HepG2 (cell line): ENCODE data around the gene KRT76. TPM values are rescaled to one million over a fixed set of nuclear protein-coding genes. Genes with fewer than 3 reads are reported as not detected.

Source experiments
- ATAC-seq: fragments of 200-7000 bp; cut with Tn5 transposase; 3 replicates; pipeline ENCODE4 v1.9.1; 2020; ENCODE audit warnings: mild to moderate bottlenecking, moderate library complexity
- BruUV-seq: library from RNA; stranded (reverse); fragments of 400-500 nt; replicated peaks from 2 replicates; lab custom pipeline; 2021; lab: Mats Ljungman, UMichigan
- CTCF ChIA-PET: fragments of 300-600 bp; formaldehyde crosslinking; extraction: SDS; loops from one replicate; lab custom pipeline; 2021; ENCODE audit warnings: low total read pairs, inconsistent platforms, low intra/inter-chr PET ratio; lab: Yijun Ruan, JAX
- POLR2A ChIA-PET: fragments of 350-600 bp; sonication (Branson Sonifier 250); formaldehyde crosslinking; loops from one replicate; lab custom pipeline; 2020; ENCODE audit warnings: antibody characterized with exemption, inconsistent platforms; lab: Yijun Ruan, JAX
- DNase-seq: peaks from one replicate; pipeline ENCODE4 v3.0.0-alpha.2; 2015; ENCODE audit warnings: low spot score
- FAIRE-seq: peaks from 3 replicates; lab custom pipeline; 2011; peaks lifted over from hg19 to GRCh38; lab: Jason Lieb, UNC
- H2AFZ ChIP-seq: one replicate; pipeline ENCODE4 v1.6.1; 2011; ENCODE audit warnings: low read length, inconsistent platforms
- H3K27ac ChIP-seq: fragments of 300-600 bp; 3 replicates; pipeline ENCODE4 v1.8.0; 2011; ENCODE audit warnings: mixed run types, mild to moderate bottlenecking, mixed read lengths, low read length, inconsistent platforms; ENCODE audit not compliant: insufficient read depth; ENCODE audit errors: extremely low read length
- H3K27me3 ChIP-seq, 2 experiments: fragments of 200-600 bp in 1 of 2; 2 replicates in 1 of 2; 3 replicates in 1 of 2; pipeline versions ENCODE4 v1.6.0 to v1.8.0; 2011; ENCODE audit warnings: low read length in 2 of 2, mild to moderate bottlenecking in 2 of 2, moderate library complexity in 2 of 2, inconsistent platforms in 1 of 2; ENCODE audit not compliant: insufficient read depth in 2 of 2, control insufficient read depth in 1 of 2
- H3K36me3 ChIP-seq, 2 experiments: fragments of 200-600 bp in 1 of 2; replicated peaks in 1 of 2; 2 replicates in 1 of 2; 3 replicates in 1 of 2; pipeline versions ENCODE4 v1.5.1 to v1.8.0; 2011; ENCODE audit warnings: low read length in 2 of 2, inconsistent platforms in 1 of 2; ENCODE audit not compliant: insufficient read depth in 2 of 2, control insufficient read depth in 1 of 2
- H3K4me1 ChIP-seq: 2 replicates; pipeline ENCODE4 v1.5.1; 2012; ENCODE audit warnings: low read length, inconsistent platforms; ENCODE audit not compliant: insufficient read depth
- H3K4me2 ChIP-seq: 2 replicates; pipeline ENCODE4 v1.6.0; 2011; ENCODE audit warnings: low read depth, low read length, inconsistent platforms
- H3K4me3 ChIP-seq, 3 experiments: fragments of 200-600 bp in 1 of 3; sonication (generic), shearing (Covaris generic) in 1 of 3; replicated peaks in 1 of 3; 2 replicates each; pipeline ENCODE4 v1.5.1; 2011 to 2016; ENCODE audit warnings: low read length in 3 of 3, inconsistent platforms in 2 of 3, low read depth in 2 of 3, mild to moderate bottlenecking in 2 of 3, control low read depth in 1 of 3, mixed read lengths in 1 of 3; ENCODE audit not compliant: insufficient read depth in 1 of 3
- H3K79me2 ChIP-seq: one replicate; pipeline ENCODE4 v1.6.1; 2011; ENCODE audit warnings: low read length, inconsistent platforms; ENCODE audit not compliant: insufficient read depth
- H3K9ac ChIP-seq: 2 replicates; pipeline ENCODE4 v1.6.0; 2011; ENCODE audit warnings: mild to moderate bottlenecking, low read depth, low read length, inconsistent platforms; ENCODE audit not compliant: insufficient read depth
- H3K9me3 ChIP-seq: 2 replicates; pipeline ENCODE4 v1.5.1; 2012; ENCODE audit warnings: mild to moderate bottlenecking, low read length
- H4K20me1 ChIP-seq: 2 replicates; pipeline ENCODE4 v1.6.0; 2011; ENCODE audit warnings: inconsistent platforms, mild to moderate bottlenecking, low read length, moderate library complexity; ENCODE audit not compliant: insufficient read depth
- AGO1 ChIP-seq: fragments of 200-400 bp; formaldehyde crosslinking; IDR thresholded peaks from 2 replicates; pipeline ENCODE4 v1.6.1; 2017; ENCODE audit warnings: mild to moderate bottlenecking, low read depth, low read length, moderate library complexity; ENCODE audit not compliant: poor library complexity, severe bottlenecking
- E2F2 ChIP-seq: sonication (generic); formaldehyde crosslinking; IDR thresholded peaks from 2 replicates; pipeline ENCODE4 v1.4.0; 2020; ENCODE audit warnings: missing genetic modification reagents, borderline replicate concordance
- FOSL2 ChIP-seq: sonication (generic); formaldehyde crosslinking; IDR thresholded peaks from 2 replicates; pipeline ENCODE4 v1.4.0; 2020; ENCODE audit warnings: missing genetic modification reagents
- FOXP1 ChIP-seq, 2 experiments: fragments of 450-650 bp in 1 of 2; IDR thresholded peaks; 2 replicates each; pipeline ENCODE4 v1.6.1; 2017 to 2018; ENCODE audit warnings: antibody characterized with exemption in 1 of 2
- HIC2 ChIP-seq: sonication (generic); formaldehyde crosslinking; IDR thresholded peaks from 2 replicates; pipeline ENCODE4 v1.9.0; 2022; ENCODE audit warnings: low read depth, missing genetic modification reagents
- MNT ChIP-seq: fragments of 450-650 bp; IDR thresholded peaks from 2 replicates; pipeline ENCODE4 v1.6.1; 2016
- PHF20 ChIP-seq: sonication (generic); formaldehyde crosslinking; IDR thresholded peaks from 2 replicates; pipeline ENCODE4 v1.5.0; 2020; ENCODE audit warnings: mild to moderate bottlenecking, missing genetic modification reagents
- POLR2AphosphoS5 ChIP-seq: IDR thresholded peaks from 2 replicates; pipeline ENCODE4 v1.6.1; 2012; ENCODE audit warnings: low read depth, low read length
- RFXANK ChIP-seq: IDR thresholded peaks from 2 replicates; pipeline ENCODE4 v1.6.1; 2016
- WIZ ChIP-seq: sonication (generic); formaldehyde crosslinking; IDR thresholded peaks from 2 replicates; pipeline ENCODE4 v1.5.1; 2020; ENCODE audit warnings: mild to moderate bottlenecking, missing genetic modification reagents
- ZBTB1 ChIP-seq: sonication (generic); formaldehyde crosslinking; IDR thresholded peaks from 2 replicates; pipeline ENCODE4 v1.4.0; 2020; ENCODE audit warnings: missing genetic modification reagents, borderline replicate concordance
- ZBTB3 ChIP-seq: sonication (generic); formaldehyde crosslinking; IDR thresholded peaks from 2 replicates; pipeline ENCODE4 v1.4.0; 2020; ENCODE audit warnings: low read depth, mild to moderate bottlenecking, moderate library complexity, missing genetic modification reagents, borderline replicate concordance
- ZNF451 ChIP-seq: sonication (generic); formaldehyde crosslinking; IDR thresholded peaks from 2 replicates; pipeline ENCODE4 v1.5.0; 2020; ENCODE audit warnings: mild to moderate bottlenecking, missing genetic modification reagents
- ZNF776 ChIP-seq: sonication (generic); formaldehyde crosslinking; IDR thresholded peaks from 2 replicates; pipeline ENCODE4 v1.4.0; 2020; ENCODE audit warnings: mild to moderate bottlenecking, missing genetic modification reagents
- ZNF879 ChIP-seq: sonication (generic); formaldehyde crosslinking; IDR thresholded peaks from 2 replicates; pipeline ENCODE4 v1.8.1; 2023; ENCODE audit warnings: missing genetic modification reagents
- ZSCAN12 ChIP-seq: sonication (generic); formaldehyde crosslinking; IDR thresholded peaks from 2 replicates; pipeline ENCODE4 v1.9.0; 2021; ENCODE audit warnings: mild to moderate bottlenecking, missing genetic modification reagents
- WGBS: methylation state at CpG from one replicate; pipeline ENCODE4 v1.1.6; 2017; ENCODE audit warnings: low lambda C conversion rate; 5-methylcytosine and 5-hydroxymethylcytosine counted together
- in situ Hi-C: cut with HindIII; loops from 2 replicates; pipeline ENCODE4 v1.10.0; 2017; ENCODE audit warnings: low pct_unique_long_range_greater_than_20kb; ENCODE audit not compliant: extremely low pct_ligation_motif_present
- intact Hi-C: fragments of 100-400 bp; cut with micrococcal nuclease; formaldehyde crosslinking; loops from one replicate; pipeline ENCODE4 v1.10.0; 2022; ENCODE audit not compliant: unreplicated experiment
- polyA plus RNA-seq, 8 experiments: library from polyadenylated mRNA; depleted of rRNA in 3 of 8; stranded (reverse) in 7 of 8; unstranded in 1 of 8; fragments of >200 nt; fragmentation: Illumina TruSeq in 4 of 8; extraction: Trizol in 4 of 8; gene quantifications; 2 replicates each; pipeline versions ENCODE4 v1.2.1 to v1.2.3, GENCODE V29; 2011 to 2016; ENCODE audit warnings: low read depth in 4 of 8, missing spikeins in 1 of 8, mixed read lengths in 1 of 8; ENCODE audit not compliant: insufficient read depth in 1 of 8
- total RNA-seq, 5 experiments: library from RNA; depleted of rRNA; stranded (reverse); fragments of >200 nt; fragmentation: Illumina TruSeq; extraction: Trizol; gene quantifications; 2 replicates each; pipeline ENCODE4 v1.2.3, GENCODE V29; 2016; ENCODE audit warnings: low read depth in 1 of 5

The KRT76 gene
- total and polyA plus RNA-seq, 2 of the 13 experiments (the other 11 are each of a cell fraction or from before 2014, with no cell fraction given), result not detected

GRCh38 chr12:52763036-52763659 is 14.0 kb downstream of the KRT76 start:
- no TSS peak for BruUV-seq
- Histone ChIP-seq H3K9me3 (no peaks in the 10 kb centered on the region; the same call in 1 of the 2 replicates), H3K36me3 (no peaks in the 10 kb centered on the region), H3K27me3 (no peaks in the 10 kb centered on the region), H4K20me1 (no peaks in the 10 kb centered on the region), H3K4me3 (no peak overlapping the region), H3K79me2 (no peaks in the 10 kb centered on the region), H3K4me2 (no peak overlapping the region), H3K27ac (no peak overlapping the region), H3K4me1 (no peaks in the 10 kb centered on the region), H3K9ac (no peak overlapping the region), H2AFZ (no peak overlapping the region)
- DNase-seq (no peak), ATAC-seq (no peak), FAIRE-seq (no peak)
- ChIA-PET CTCF (no interaction called here), POLR2A (no interaction called here)
- in situ Hi-C loops, result no loop called here
- TF ChIP-seq FOSL2 (CRISPR knock-in tag) (no peak), ZNF451 (CRISPR knock-in tag) (no peak), FOXP1 (IDR thresholded peaks at IDR 0.05) (no peak), FOXP1 (CRISPR knock-in tag; IDR thresholded peaks at IDR 0.05) (no peak), ZSCAN12 (CRISPR knock-in tag) (no peak), POLR2AphosphoS5 (no peak), E2F2 (CRISPR knock-in tag) (no peak), ZNF776 (CRISPR knock-in tag) (no peak), ZNF879 (CRISPR knock-in tag) (no peak), ZBTB3 (CRISPR knock-in tag) (no peak), ZBTB1 (CRISPR knock-in tag) (no peak), AGO1 (no peak), WIZ (no peak), PHF20 (CRISPR knock-in tag) (no peak), MNT (no peak), RFXANK (no peak), HIC2 (CRISPR knock-in tag) (no peak)
- intact Hi-C loops, result no loop called here
- WGBS, result 23% methylated on average over 9 of the region's 9 CpGs
